H9 (cell line): ENCODE measurements around the gene KIAA0513. TPM values are rescaled to one million over a fixed set of nuclear protein-coding genes. Genes with fewer than 3 reads are reported as not detected.

Experiments used
- DNase-seq: peaks from one replicate; pipeline ENCODE4 v3.0.0-alpha.2; 2017
- H2AFZ ChIP-seq: one replicate; pipeline ENCODE4 v1.6.1; 2013; ENCODE audit warnings: mild to moderate bottlenecking, low read length, control low read depth, moderate library complexity
- H2AK5ac ChIP-seq: 2 replicates; pipeline ENCODE4 v1.6.1; 2013; ENCODE audit warnings: low read length, control low read depth, mixed read lengths; ENCODE audit not compliant: insufficient read length
- H2BK120ac ChIP-seq: one replicate; pipeline ENCODE4 v1.6.1; 2013; ENCODE audit warnings: low read depth, mild to moderate bottlenecking, low read length, control low read depth, inconsistent platforms; ENCODE audit not compliant: poor library complexity, severe bottlenecking
- H2BK12ac ChIP-seq: 2 replicates; pipeline ENCODE4 v1.6.1; 2013; ENCODE audit warnings: low read length, control low read depth, mixed read lengths, low read depth; ENCODE audit not compliant: insufficient read length
- H2BK15ac ChIP-seq: 2 replicates; pipeline ENCODE4 v1.6.1; 2013; ENCODE audit warnings: low read depth, low read length, control low read depth
- H2BK20ac ChIP-seq: one replicate; pipeline ENCODE4 v1.6.1; 2013; ENCODE audit warnings: low read depth, mild to moderate bottlenecking, low read length, control low read depth, inconsistent platforms; ENCODE audit not compliant: poor library complexity, severe bottlenecking
- H2BK5ac ChIP-seq: 2 replicates; pipeline ENCODE4 v1.6.1; 2013; ENCODE audit warnings: low read length, control low read depth, mixed read lengths; ENCODE audit not compliant: insufficient read length
- H3K14ac ChIP-seq: 2 replicates; pipeline ENCODE4 v1.6.1; 2013; ENCODE audit warnings: low read length, control low read depth; ENCODE audit not compliant: insufficient read depth
- H3K18ac ChIP-seq: 2 replicates; pipeline ENCODE4 v1.6.1; 2013; ENCODE audit warnings: low read depth, mild to moderate bottlenecking, mixed read lengths, low read length, control low read depth; ENCODE audit not compliant: insufficient read length
- H3K23ac ChIP-seq: 2 replicates; pipeline ENCODE4 v1.6.1; 2013; ENCODE audit warnings: low read length, control low read depth, mixed read lengths, low read depth; ENCODE audit not compliant: insufficient read length
- H3K23me2 ChIP-seq: 2 replicates; pipeline ENCODE4 v1.6.1; 2013; ENCODE audit warnings: low read depth, mild to moderate bottlenecking, mixed read lengths, low read length, control low read depth; ENCODE audit not compliant: insufficient read length, poor library complexity, severe bottlenecking
- H3K27ac ChIP-seq: 2 replicates; pipeline ENCODE4 v1.5.1; 2013; ENCODE audit warnings: low read length, control low read depth, mixed read lengths, low read depth; ENCODE audit not compliant: insufficient read length
- H3K27me3 ChIP-seq: 2 replicates; pipeline ENCODE4 v1.6.1; 2013; ENCODE audit warnings: low read length, control low read depth, inconsistent platforms; ENCODE audit not compliant: insufficient read depth
- H3K4ac ChIP-seq: 2 replicates; pipeline ENCODE4 v1.6.1; 2013; ENCODE audit warnings: low read depth, mild to moderate bottlenecking, control low read depth, inconsistent platforms, low read length, moderate library complexity
- H3K4me1 ChIP-seq: 2 replicates; pipeline ENCODE4 v1.6.1; 2013; ENCODE audit warnings: low read length, control low read depth, inconsistent platforms; ENCODE audit not compliant: insufficient read depth
- H3K4me2 ChIP-seq: 2 replicates; pipeline ENCODE4 v1.6.1; 2013; ENCODE audit warnings: low read length, control low read depth, mixed read lengths; ENCODE audit not compliant: insufficient read length, insufficient read depth
- H3K56ac ChIP-seq: 2 replicates; pipeline ENCODE4 v1.6.1; 2013; ENCODE audit warnings: low read depth, mild to moderate bottlenecking, mixed read lengths, low read length, control low read depth; ENCODE audit not compliant: insufficient read length
- H3K79me1 ChIP-seq: 2 replicates; pipeline ENCODE4 v1.6.1; 2013; ENCODE audit warnings: low read depth, mild to moderate bottlenecking, moderate library complexity, low read length, control low read depth, inconsistent platforms; ENCODE audit not compliant: insufficient read depth, poor library complexity, severe bottlenecking
- H3K79me2 ChIP-seq: 2 replicates; pipeline ENCODE4 v1.6.1; 2013; ENCODE audit warnings: low read length, control low read depth, inconsistent platforms; ENCODE audit not compliant: insufficient read depth
- H3K9ac ChIP-seq: 2 replicates; pipeline ENCODE4 v1.6.1; 2013; ENCODE audit warnings: low read length, control low read depth, mixed read lengths; ENCODE audit not compliant: insufficient read length; ENCODE audit errors: extremely low read depth
- H3K9me3 ChIP-seq: one replicate; pipeline ENCODE4 v1.6.1; 2013; ENCODE audit warnings: low read depth, low read length, inconsistent platforms; ENCODE audit not compliant: control insufficient read depth
- H3T11ph ChIP-seq: one replicate; pipeline ENCODE4 v1.6.1; 2013; ENCODE audit warnings: mild to moderate bottlenecking, low read length, control low read depth, inconsistent platforms
- H4K20me1 ChIP-seq: one replicate; pipeline ENCODE4 v1.6.1; 2013; ENCODE audit not compliant: control insufficient read depth, insufficient read length, insufficient read depth
- H4K5ac ChIP-seq: 2 replicates; pipeline ENCODE4 v1.6.1; 2013; ENCODE audit warnings: low read depth, mild to moderate bottlenecking, mixed read lengths, low read length, control low read depth; ENCODE audit not compliant: insufficient read length
- H4K8ac ChIP-seq: replicated peaks from 2 replicates; pipeline ENCODE4 v1.6.1; 2013; ENCODE audit warnings: low read length, control low read depth, mixed read lengths, low read depth; ENCODE audit not compliant: insufficient read length
- H4K91ac ChIP-seq: 2 replicates; pipeline ENCODE4 v1.6.1; 2013; ENCODE audit warnings: low read depth, mild to moderate bottlenecking, moderate library complexity, mixed read lengths, low read length, control low read depth; ENCODE audit not compliant: insufficient read length
- H3K27ac Mint-ChIP-seq, 3 experiments: 2 replicates in 2 of 3; 3 replicates in 1 of 3; pipeline ENCODE4 v1.8.0; 2020 to 2021; ENCODE audit warnings: mixed read lengths in 3 of 3, mild to moderate bottlenecking in 1 of 3, moderate library complexity in 1 of 3
- H3K27me3 Mint-ChIP-seq: 2 replicates; pipeline ENCODE4 v1.8.0; 2021; ENCODE audit warnings: low read depth, mild to moderate bottlenecking, moderate library complexity, mixed read lengths
- H3K36me3 Mint-ChIP-seq, 3 experiments: 2 replicates in 2 of 3; 3 replicates in 1 of 3; pipeline ENCODE4 v1.8.0; 2020 to 2021; ENCODE audit warnings: low read depth in 3 of 3, mixed read lengths in 3 of 3; ENCODE audit not compliant: insufficient read depth in 1 of 3
- H3K4me1 Mint-ChIP-seq, 2 experiments: 2 replicates each; pipeline ENCODE4 v1.8.0; 2020; ENCODE audit warnings: mixed read lengths in 2 of 2
- H3K4me3 Mint-ChIP-seq, 2 experiments: 2 replicates in 1 of 2; 3 replicates in 1 of 2; pipeline ENCODE4 v1.8.0; 2020 to 2021; ENCODE audit warnings: mild to moderate bottlenecking in 2 of 2, mixed read lengths in 2 of 2, moderate library complexity in 1 of 2
- H3K9me3 Mint-ChIP-seq, 2 experiments: 2 replicates in 1 of 2; 3 replicates in 1 of 2; pipeline ENCODE4 v1.8.0; 2020; ENCODE audit warnings: mild to moderate bottlenecking in 2 of 2, mixed read lengths in 2 of 2, moderate library complexity in 1 of 2
- CTCF ChIP-seq: fragments of 200-600 bp; sonication (generic); conservative IDR thresholded peaks from 3 replicates; pipeline ENCODE4 v1.8.0; 2021; ENCODE audit warnings: antibody characterized with exemption, mild to moderate bottlenecking
- WGBS: extraction: QIAGEN DNeasy Blood & Tissue Kit; methylation state at CpG from one replicate; pipeline ENCODE4 v1.1.7; 2013; ENCODE audit warnings: missing lambda C conversion rate, low lambda C conversion rate, mixed read lengths; ENCODE audit not compliant: insufficient read length; ENCODE audit errors: extremely low coverage; 5-methylcytosine and 5-hydroxymethylcytosine counted together
- total RNA-seq: library from RNA; stranded (reverse); gene quantifications from 2 replicates; pipeline ENCODE4 v1.2.1, GENCODE V29; 2021

The KIAA0513 gene
- total RNA-seq, 1 experiment from 2014 or later = 4.7 TPM

GRCh38 chr16:84999200-84999599 lies 28.4 kb upstream of the KIAA0513 start:
- no peak overlapping the region for H3K27ac Mint-ChIP-seq
- peaks cover 21 to 25% of the 10 kb centered on the region in 2 experiments for H3K4me1 Mint-ChIP-seq

More at GRCh38 chr16:84999200-84999599, 28.4 kb upstream of the KIAA0513 start:
- no peak overlapping the region for H2BK5ac ChIP-seq
- no peak overlapping the region for H2BK120ac ChIP-seq
- H3K27ac ChIP-seq = no peak overlapping the region
- H4K20me1 ChIP-seq = peaks cover 4% of the 10 kb centered on the region
- no peak overlapping the region for H3K4me2 ChIP-seq
- H3K27me3 ChIP-seq = no peaks in the 10 kb centered on the region
- no peak overlapping the region for H3K9ac ChIP-seq
- H4K8ac ChIP-seq = no peak overlapping the region
- H2BK12ac ChIP-seq = no peak overlapping the region
- no peak for TF ChIP-seq CTCF
- no peak overlapping the region for H3K4ac ChIP-seq
- WGBS = no CpG with 5 or more reads among the region's 3 CpGs
- no peak overlapping the region for H4K91ac ChIP-seq
- DNase-seq = no peak
- no peak overlapping the region for H2AFZ ChIP-seq
- no peak overlapping the region for H3K4me3 Mint-ChIP-seq
- no peaks in the 10 kb centered on the region for H3K23me2 ChIP-seq
- no peak overlapping the region for H3K14ac ChIP-seq
- no peak overlapping the region for H3K23ac ChIP-seq
- H3K36me3 Mint-ChIP-seq = peaks cover 17 to 31% (median 30%) of the 10 kb centered on the region in 3 experiments; a peak in 6 of 7 replicates
- no peak overlapping the region for H4K5ac ChIP-seq
- H3K79me1 ChIP-seq = peaks cover 8% of the 10 kb centered on the region
- no peak overlapping the region for H3T11ph ChIP-seq
- peaks cover 7% of the 10 kb centered on the region; the same call in 1 of the 2 replicates for H3K79me2 ChIP-seq
- no peak overlapping the region for H2BK20ac ChIP-seq
- H2BK15ac ChIP-seq = no peak overlapping the region
- no peak overlapping the region for H2AK5ac ChIP-seq
- no peaks in the 10 kb centered on the region for H3K27me3 Mint-ChIP-seq
- no peak overlapping the region for H3K18ac ChIP-seq
- H3K56ac ChIP-seq = no peak overlapping the region
- H3K9me3 Mint-ChIP-seq = no peaks in the 10 kb centered on the region
- no peaks in the 10 kb centered on the region for H3K9me3 ChIP-seq
- H3K4me1 ChIP-seq = no peaks in the 10 kb centered on the region
